Lower leg skin (tissue), 4 donors: Measurements from ENCODE around the gene NAMPT. TPM values are rescaled to one million over a fixed set of nuclear protein-coding genes. Genes with fewer than 3 reads are reported as not detected.

Source experiments
- DNase-seq, 2 donors: peaks; one replicate each; pipeline ENCODE4 v3.0.0-alpha.2; 2019; ENCODE audit warnings: low spot score in 2 of 2
- H3K4me3 ChIP-seq: fragments of 200-600 bp; sonication (generic); 2 replicates; pipeline ENCODE4 v1.5.1; 2017; ENCODE audit warnings: mild to moderate bottlenecking, low read depth; ENCODE audit not compliant: poor library complexity, severe bottlenecking
- CTCF ChIP-seq, 3 donors: fragments of 450-650 bp; IDR thresholded peaks; one replicate each; pipeline ENCODE4 v1.5.1; 2016; ENCODE audit warnings: antibody characterized with exemption in 3 of 3, mild to moderate bottlenecking in 3 of 3, moderate library complexity in 2 of 3
- POLR2A ChIP-seq, 2 donors: fragments of 450-650 bp; IDR thresholded peaks; one replicate each; pipeline ENCODE4 v1.6.1; 2016 to 2017; ENCODE audit warnings: antibody characterized with exemption in 2 of 2, mild to moderate bottlenecking in 1 of 2, moderate library complexity in 1 of 2
- WGBS, 2 donors: methylation state at CpG; one replicate each; pipeline ENCODE4 v1.1.5; 2018; 5-methylcytosine and 5-hydroxymethylcytosine counted together
- intact Hi-C: fragments of 100-400 bp; cut with DNase I; formaldehyde crosslinking; loops from one replicate; pipeline ENCODE4 v1.15.0; 2023; ENCODE audit warnings: low total_unique reads
- total RNA-seq, 4 donors: library from RNA; depleted of rRNA; stranded (reverse); fragments of >200 nt; gene quantifications; one replicate each; pipeline ENCODE4 v1.1.0, GENCODE V29; 2016

The NAMPT gene
- 100 to 1,000 TPM in 3 of 4 donors, 10 to 100 TPM in 1; 94.9 to 170 (median 114) TPM for total RNA-seq

DNA sequence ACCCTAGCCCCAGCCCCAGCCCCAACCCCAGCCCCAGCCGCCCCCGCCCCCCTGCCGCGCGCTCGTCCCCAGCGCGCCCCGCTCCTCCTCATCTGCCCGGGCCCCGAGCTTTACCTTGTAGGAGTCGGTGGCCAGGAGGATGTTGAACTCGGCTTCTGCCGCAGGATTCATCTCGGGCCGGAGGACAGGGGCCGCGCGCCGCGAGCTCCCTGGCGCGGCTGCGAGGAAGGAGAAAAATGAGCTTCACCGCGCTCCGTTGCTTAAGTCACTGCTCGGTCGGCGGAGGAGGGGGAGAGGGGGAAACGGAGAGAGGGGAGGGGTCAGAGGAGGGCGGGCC, at the start of gene NAMPT:
NAMPT (minus strand) TSS at position 270 of the 337 bp plus-strand sequence; CDS start at position 171, 99 bp downstream.
- peak within 1 kb of the TSS; percentile 48 for H3K4me3 ChIP-seq
- TF ChIP-seq CTCF (IDR thresholded peaks at IDR 0.05) = no peak
- peak in 1 of 2 donors; percentile 62 for TF ChIP-seq POLR2A (IDR thresholded peaks at IDR 0.05)
- 0% methylated on average over 21 to 22 of the region's 32 CpGs for whole genome bisulfite sequencing, 2 donors
- peak in 1 of 2 donors; percentile 21 for DNase-seq
- intact Hi-C loops = loop anchor here (10.0 kb wide), 1 partner anchor 180 kb away; no protein-coding TSS in a partner anchor

- no peak for TF ChIP-seq CTCF (IDR thresholded peaks at IDR 0.05)
- no peak for TF ChIP-seq POLR2A (IDR thresholded peaks at IDR 0.05)
- no peak overlapping the region for H3K4me3 ChIP-seq
- DNase-seq = no peak
- 43% methylated on average over 4 of the region's 4 CpGs for WGBS, 2 donors
- intact Hi-C loops = no loop called here
Measured at GRCh38 chr7:106332201-106332600, 47.4 kb upstream of the NAMPT start.

- DNase-seq = no peak
- WGBS, 2 donors = 73 to 79% methylated on average over 3 of the region's 3 CpGs
- H3K4me3 ChIP-seq = no peak overlapping the region
- intact Hi-C loops = no loop called here
- TF ChIP-seq CTCF (IDR thresholded peaks at IDR 0.05) = no peak
- TF ChIP-seq POLR2A (IDR thresholded peaks at IDR 0.05) = no peak
Measured at GRCh38 chr7:106331441-106332175, 46.8 kb upstream of the NAMPT start.

DNA sequence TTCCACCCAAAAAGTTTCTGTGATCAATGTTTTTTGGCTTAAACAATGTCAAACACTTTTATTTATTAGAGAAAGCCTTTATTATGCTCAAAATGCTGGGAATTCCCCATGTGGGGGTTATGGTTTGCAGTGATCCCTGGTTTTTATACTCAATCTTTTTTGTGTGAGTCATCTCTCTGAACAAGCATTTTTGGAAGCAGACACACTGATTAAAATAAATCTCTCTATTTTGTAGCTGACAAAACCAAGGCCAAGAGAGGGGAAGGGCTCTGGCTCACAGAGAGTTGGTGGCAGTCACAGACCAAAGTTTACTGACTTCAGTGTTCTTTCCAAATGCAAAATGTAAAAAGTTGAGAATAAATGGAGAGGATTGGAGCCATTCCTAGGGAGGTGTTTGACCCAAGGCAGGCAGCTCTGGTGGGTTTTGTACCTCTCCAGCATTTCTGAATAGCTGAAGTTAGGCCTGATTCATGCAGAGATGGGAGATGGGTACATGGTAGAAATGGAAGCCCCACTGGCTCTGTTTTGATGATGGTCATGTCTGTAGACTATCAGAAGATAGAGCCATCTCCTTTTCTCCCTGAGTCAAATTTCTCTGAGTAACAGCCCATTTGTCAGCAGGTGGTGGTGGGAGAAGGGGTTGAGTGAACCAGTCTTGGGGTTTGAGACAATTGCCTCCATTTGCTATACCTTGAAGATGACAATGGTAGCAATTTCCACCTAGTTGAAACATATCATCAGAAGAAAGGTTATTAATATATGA, 45.4 kb upstream of the NAMPT start:
- no peak overlapping the region for H3K4me3 ChIP-seq
- TF ChIP-seq POLR2A (IDR thresholded peaks at IDR 0.05) (no peak), CTCF (IDR thresholded peaks at IDR 0.05) (no peak)
- DNase-seq = no peak
- intact Hi-C loops = no loop called here

DNA sequence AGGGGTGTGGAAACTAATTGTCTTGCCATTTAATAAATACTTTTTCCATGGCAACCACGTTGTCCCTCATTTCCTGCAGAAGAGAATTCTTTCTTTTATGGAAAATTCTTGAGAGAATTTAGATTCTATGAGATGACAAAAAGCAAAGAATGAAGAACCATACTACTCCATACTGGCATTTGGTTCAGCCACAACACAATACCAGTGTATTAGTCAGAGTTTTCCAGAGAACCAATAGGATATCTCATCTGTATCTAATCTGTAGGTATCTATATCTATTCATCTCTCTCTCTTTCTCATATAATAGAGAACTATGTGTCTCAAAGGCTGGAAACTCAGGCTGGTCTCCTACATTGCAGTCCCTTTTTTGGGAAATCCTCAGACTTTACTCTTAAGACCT, 44.6 kb upstream of the NAMPT start:
- intact Hi-C loops = no loop called here

More for the DNA sequence above, 44.6 kb upstream of the NAMPT start:
- 14 to 17% methylated on average over 1 of the region's 1 CpG for WGBS, 2 donors
- no peak for DNase-seq
- TF ChIP-seq POLR2A (IDR thresholded peaks at IDR 0.05) (no peak), CTCF (IDR thresholded peaks at IDR 0.05) (no peak)
- H3K4me3 ChIP-seq = no peak overlapping the region
